Spleen (tissue), 11 donors: ENCODE data around the gene WDR33. TPM values are rescaled to one million over a fixed set of nuclear protein-coding genes. Genes with fewer than 3 reads are reported as not detected.

Experiments used
- DNase-seq: peaks from one replicate; pipeline ENCODE4 v3.0.0-alpha.2; 2020
- H3K27ac ChIP-seq, 8 donors: fragments of 200-600 bp; sonication (generic) in 7 of 8; 1 replicate in 4 of 8; 2 replicates in 4 of 8; pipeline versions ENCODE4 v1.5.0 to v1.8.0; 2016 to 2021; ENCODE audit warnings: inconsistent platforms in 4 of 8, mild to moderate bottlenecking in 4 of 8, moderate library complexity in 1 of 8
- H3K27me3 ChIP-seq, 7 donors: fragments of 200-600 bp; sonication (generic) in 6 of 7; replicated peaks in 1 of 7; 1 replicate in 4 of 7; 2 replicates in 3 of 7; pipeline versions ENCODE4 v1.5.0 to v1.8.0; 2016 to 2021; ENCODE audit warnings: inconsistent platforms in 3 of 7, mild to moderate bottlenecking in 1 of 7
- H3K36me3 ChIP-seq, 6 donors: fragments of 200-600 bp; sonication (generic) in 5 of 6; 1 replicate in 4 of 6; 2 replicates in 2 of 6; pipeline versions ENCODE4 v1.5.0 to v1.8.0; 2016 to 2021; ENCODE audit warnings: inconsistent platforms in 2 of 6
- H3K4me1 ChIP-seq, 6 donors: fragments of 200-600 bp; sonication (generic) in 5 of 6; 1 replicate in 3 of 6; 2 replicates in 3 of 6; pipeline versions ENCODE4 v1.5.0 to v1.8.0; 2016 to 2021; ENCODE audit warnings: inconsistent platforms in 3 of 6
- H3K4me3 ChIP-seq, 8 donors: fragments of 200-600 bp; sonication (generic) in 7 of 8; 1 replicate in 4 of 8; 2 replicates in 4 of 8; pipeline versions ENCODE4 v1.5.0 to v1.8.0; 2016 to 2021; ENCODE audit warnings: inconsistent platforms in 4 of 8, mild to moderate bottlenecking in 4 of 8, moderate library complexity in 2 of 8
- H3K9me3 ChIP-seq, 8 donors: fragments of 200-600 bp; sonication (generic) in 7 of 8; 1 replicate in 4 of 8; 2 replicates in 4 of 8; pipeline versions ENCODE4 v1.5.0 to v1.8.0; 2016 to 2021; ENCODE audit warnings: inconsistent platforms in 4 of 8
- CTCF ChIP-seq, 11 experiments: fragments of 200-600 bp in 7 of 11; fragments of 450-650 bp in 4 of 11; sonication (generic) in 4 of 11; IDR thresholded peaks in 8 of 11; conservative IDR thresholded peaks in 3 of 11; 1 replicate in 7 of 11; 2 replicates in 4 of 11; pipeline versions ENCODE4 v1.4.0 to v1.8.0; 2016 to 2021; ENCODE audit warnings: antibody characterized with exemption in 11 of 11, inconsistent platforms in 4 of 11, mild to moderate bottlenecking in 1 of 11
- POLR2A ChIP-seq, 3 donors: fragments of 450-650 bp; IDR thresholded peaks; one replicate each; pipeline ENCODE4 v1.5.1; 2017; ENCODE audit warnings: antibody characterized with exemption in 3 of 3, mild to moderate bottlenecking in 1 of 3
- POLR2AphosphoS5 ChIP-seq, 3 donors: sonication (generic); formaldehyde crosslinking; IDR thresholded peaks; one replicate each; pipeline ENCODE4 v1.5.1; 2017; ENCODE audit warnings: antibody characterized with exemption in 3 of 3
- WGBS, 5 donors: extraction: QIAGEN DNeasy Blood & Tissue Kit in 3 of 5; methylation state at CpG; one replicate each; pipeline versions ENCODE4 v1.1.5 to v1.1.7; 2013 to 2018; 5-methylcytosine and 5-hydroxymethylcytosine counted together
- intact Hi-C: fragments of 100-400 bp; cut with DNase I; formaldehyde crosslinking; loops from one replicate; pipeline ENCODE4 v1.15.0; 2023; ENCODE audit warnings: low total_unique reads
- polyA plus RNA-seq, 3 donors: library from polyadenylated mRNA; stranded (reverse); fragments of 200-250 nt; gene quantifications; one replicate each; pipeline ENCODE4 v1.2.1, GENCODE V29; 2013
- total RNA-seq, 7 donors: library from RNA; depleted of rRNA in 3 of 7; stranded (reverse); fragments of >200 nt in 3 of 7; fragmentation: NEBNext Ultra II Directional in 4 of 7; extraction: Animal tissue kit (Norgen Biotek cat#: 25700) in 4 of 7; gene quantifications; one replicate each; pipeline versions ENCODE4 v1.1.0 to v1.2.1, GENCODE V29; 2016 to 2021
- donor health status: healthy with polysubstance abuse.
- donor health status: DM: no; HTN: no; CAD: no; lungs with moderate emphysema.
- donor health status: DM: no; HTN: no; CAD: no.
- donor health status: Bipolar disorder and iron deficiency.
- donor health status: healthy.
- donor health status: DM: no; HTN: no; CAD: no.
- donor health status: DM: yes; HTN: yes; CAD: no.

WDR33 gene
- total and polyA plus RNA-seq, 10 donors, result 15.4 to 85.3 (median 63.1) TPM

GRCh38 chr2:127681288-127681804, 129.6 kb downstream of the WDR33 start:
- Histone ChIP-seq H3K9me3 (no peaks in the 10 kb centered on the region), H3K36me3 (no peaks in the 10 kb centered on the region), H3K4me1 (peaks cover 0 to 39% (median 15%) of the 10 kb centered on the region in 6 donors), H3K27ac (peak overlapping the region in 5 of 8 donors; percentile 19 to 52 (median 25)), H3K27me3 (peaks cover 0 to 25% (median 0%) of the 10 kb centered on the region in 7 donors), H3K4me3 (peak overlapping the region in 2 of 8 donors; percentile 21 to 43)
- DNase-seq, result peak; percentile 82
- intact Hi-C loops, result no loop called here
- WGBS, 5 donors, result 29 to 57% (median 38%) methylated on average over 12 to 25 of the region's 25 CpGs
- no peak for TF ChIP-seq CTCF (IDR thresholded peaks at IDR 0.05 in 8 of 11, conservative IDR thresholded peaks at IDR 0.05 in 3 of 11)
- TF ChIP-seq POLR2A (IDR thresholded peaks at IDR 0.05), result no peak
- peak in 2 of 3 donors; percentile 59 to 63 for TF ChIP-seq POLR2AphosphoS5 (IDR thresholded peaks at IDR 0.05)

GRCh38 chr2:127680706-127681287, 130.2 kb downstream of the WDR33 start:
- WGBS, 5 donors, result 74 to 86% (median 78%) methylated on average over 14 to 19 of the region's 19 CpGs
- intact Hi-C loops, result no loop called here
- Histone ChIP-seq H3K9me3 (no peaks in the 10 kb centered on the region), H3K4me1 (peaks cover 0 to 44% (median 18%) of the 10 kb centered on the region in 6 donors), H3K27ac (peak overlapping the region in 5 of 8 donors; percentile 19 to 52 (median 25)), H3K4me3 (peak overlapping the region in 2 of 8 donors; percentile 21 to 43), H3K36me3 (no peaks in the 10 kb centered on the region), H3K27me3 (peaks cover 0 to 30% (median 3%) of the 10 kb centered on the region in 7 donors)
- TF ChIP-seq POLR2A (IDR thresholded peaks at IDR 0.05) (no peak), POLR2AphosphoS5 (IDR thresholded peaks at IDR 0.05) (no peak), CTCF (IDR thresholded peaks at IDR 0.05 in 8 of 11, conservative IDR thresholded peaks at IDR 0.05 in 3 of 11) (no peak)
- no peak for DNase-seq

- DNase-seq, result no peak
- Histone ChIP-seq H3K36me3 (no peaks in the 10 kb centered on the region), H3K27ac (no peak overlapping the region), H3K4me3 (no peak overlapping the region), H3K27me3 (peaks cover 0 to 40% (median 10%) of the 10 kb centered on the region in 7 donors), H3K9me3 (no peaks in the 10 kb centered on the region), H3K4me1 (peaks cover 0 to 52% (median 25%) of the 10 kb centered on the region in 6 donors)
- intact Hi-C loops, result no loop called here
- TF ChIP-seq POLR2AphosphoS5 (IDR thresholded peaks at IDR 0.05), result no peak
- TF ChIP-seq CTCF (IDR thresholded peaks at IDR 0.05 in 8 of 11, conservative IDR thresholded peaks at IDR 0.05 in 3 of 11), result no peak
- 79 to 91% (median 87%) methylated on average over 12 to 15 of the region's 15 CpGs for WGBS, 5 donors
Observed at GRCh38 chr2:127679680-127680361, 131.2 kb downstream of the WDR33 start.

DNA sequence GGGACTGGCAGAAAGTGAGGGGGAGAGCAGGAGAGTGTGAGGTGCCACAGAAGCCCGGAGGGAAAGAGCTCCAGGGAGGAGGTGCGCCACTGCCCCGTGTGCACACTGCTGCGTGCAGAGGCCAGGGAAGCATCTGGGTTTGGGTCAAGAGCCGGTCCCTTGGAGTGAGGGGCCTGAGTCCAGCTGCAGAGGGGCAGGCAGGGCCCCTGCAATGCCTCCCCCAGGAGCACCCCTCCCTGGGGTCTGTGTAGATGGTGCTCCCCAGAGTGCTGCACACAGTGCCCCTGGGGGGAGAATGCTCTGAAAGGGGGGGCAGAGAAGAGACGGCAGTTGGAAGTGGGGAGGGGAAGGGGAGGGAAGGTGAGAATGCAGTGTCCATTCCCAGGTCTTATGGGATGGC, 132.0 kb downstream of the WDR33 start:
- intact Hi-C loops, result no loop called here
- H3K27ac ChIP-seq, result no peak overlapping the region
- no peak for DNase-seq
- no peaks in the 10 kb centered on the region for H3K36me3 ChIP-seq
- H3K9me3 ChIP-seq, result no peaks in the 10 kb centered on the region
- H3K4me3 ChIP-seq, result no peak overlapping the region
- H3K27me3 ChIP-seq, result peaks cover 0 to 48% (median 18%) of the 10 kb centered on the region in 7 donors
- 81 to 94% (median 88%) methylated on average over 6 of the region's 6 CpGs for WGBS, 5 donors
- H3K4me1 ChIP-seq, result peaks cover 4 to 59% (median 32%) of the 10 kb centered on the region in 6 donors
- TF ChIP-seq CTCF (IDR thresholded peaks at IDR 0.05 in 8 of 11, conservative IDR thresholded peaks at IDR 0.05 in 3 of 11) (no peak), POLR2A (IDR thresholded peaks at IDR 0.05) (no peak), POLR2AphosphoS5 (IDR thresholded peaks at IDR 0.05) (no peak)
